Adrenal gland (tissue), 12 donors: ENCODE results near the gene USP2. TPM values are rescaled to one million over a fixed set of nuclear protein-coding genes. Genes with fewer than 3 reads are reported as not detected.

Source experiments
- DNase-seq, 7 donors: peaks; one replicate each; pipeline ENCODE4 v3.0.0-alpha.2; 2019 to 2020
- H3K27ac ChIP-seq, 5 donors: fragments of 200-600 bp; sonication (generic) in 4 of 5; 1 replicate in 3 of 5; 2 replicates in 2 of 5; pipeline versions ENCODE4 v1.5.1 to v1.8.0; 2016 to 2020; ENCODE audit warnings: mild to moderate bottlenecking in 1 of 5
- H3K27me3 ChIP-seq: fragments of 200-600 bp; 2 replicates; pipeline ENCODE4 v1.8.0; 2021
- H3K36me3 ChIP-seq, 2 donors: fragments of 200-600 bp; replicated peaks in 1 of 2; 1 replicate in 1 of 2; 2 replicates in 1 of 2; pipeline versions ENCODE4 v1.5.1 to v1.8.0; 2018 to 2022
- H3K4me1 ChIP-seq, 2 donors: fragments of 200-600 bp; replicated peaks in 1 of 2; 1 replicate in 1 of 2; 2 replicates in 1 of 2; pipeline versions ENCODE4 v1.5.1 to v1.8.0; 2018 to 2021
- H3K4me3 ChIP-seq, 4 donors: fragments of 200-600 bp; sonication (generic) in 3 of 4; one replicate each; pipeline ENCODE4 v1.5.1; 2016 to 2018
- H3K9me3 ChIP-seq, 3 donors: fragments of 200-600 bp; sonication (generic) in 1 of 3; replicated peaks in 1 of 3; 1 replicate in 2 of 3; 2 replicates in 1 of 3; pipeline versions ENCODE4 v1.5.1 to v1.8.0; 2016 to 2021
- CTCF ChIP-seq, 6 experiments: fragments of 450-650 bp in 4 of 6; fragments of 200-600 bp in 2 of 6; sonication (generic) in 1 of 6; IDR thresholded peaks; 1 replicate in 5 of 6; 2 replicates in 1 of 6; pipeline versions ENCODE4 v1.5.1 to v1.8.0; 2016 to 2021; ENCODE audit warnings: antibody characterized with exemption in 6 of 6, mild to moderate bottlenecking in 2 of 6, moderate library complexity in 1 of 6
- POLR2A ChIP-seq, 2 donors: fragments of 450-650 bp; IDR thresholded peaks; one replicate each; pipeline ENCODE4 v1.6.1; 2017; ENCODE audit warnings: antibody characterized with exemption in 2 of 2, mild to moderate bottlenecking in 2 of 2, moderate library complexity in 1 of 2
- WGBS, 4 donors: extraction: QIAGEN DNeasy Blood & Tissue Kit in 2 of 4; methylation state at CpG; one replicate each; pipeline versions ENCODE4 v1.1.5 to v1.1.7; 2013 to 2017; 5-methylcytosine and 5-hydroxymethylcytosine counted together
- intact Hi-C, 2 donors: fragments of 100-400 bp; cut with DNase I; formaldehyde crosslinking; loops; one replicate each; pipeline versions ENCODE4 v1.14.1 to v1.15.0; 2022 to 2023
- polyA plus RNA-seq, 3 donors: library from polyadenylated mRNA; stranded (reverse); fragments of 200-250 nt in 2 of 3; fragments of 350-450 nt in 1 of 3; fragmentation: Illumina TruSeq in 1 of 3; extraction: RNeasy Lipid Tissue Mini Kit (QIAGEN cat#74804) in 1 of 3; gene quantifications; one replicate each; pipeline ENCODE4 v1.2.3, GENCODE V29; 2013 to 2014
- total RNA-seq, 9 donors: library from RNA; depleted of rRNA in 4 of 9; stranded (reverse); fragments of >200 nt in 4 of 9; fragments of 120-200 nt in 1 of 9; fragmentation: NEBNext Ultra II Directional in 1 of 9; extraction: Animal tissue kit (Norgen Biotek cat#: 25700) in 1 of 9; gene quantifications; one replicate each; pipeline versions ENCODE4 v1.1.0 to v1.2.4, GENCODE V29; 2013 to 2023
- donor health status: healthy with polysubstance abuse.
- donor health status: Bipolar disorder and iron deficiency.
- donor health status: DM: yes; HTN: yes; CAD: no.
- donor health status: DM: no; HTN: no; CAD: no.
- donor health status: DM: no; HTN: no; CAD: no.
- donor health status: DM: yes; HTN: yes; CAD: no.

USP2 gene
- total and polyA plus RNA-seq, 12 donors = 1.8 to 28.7 (median 9.3) TPM

DNA sequence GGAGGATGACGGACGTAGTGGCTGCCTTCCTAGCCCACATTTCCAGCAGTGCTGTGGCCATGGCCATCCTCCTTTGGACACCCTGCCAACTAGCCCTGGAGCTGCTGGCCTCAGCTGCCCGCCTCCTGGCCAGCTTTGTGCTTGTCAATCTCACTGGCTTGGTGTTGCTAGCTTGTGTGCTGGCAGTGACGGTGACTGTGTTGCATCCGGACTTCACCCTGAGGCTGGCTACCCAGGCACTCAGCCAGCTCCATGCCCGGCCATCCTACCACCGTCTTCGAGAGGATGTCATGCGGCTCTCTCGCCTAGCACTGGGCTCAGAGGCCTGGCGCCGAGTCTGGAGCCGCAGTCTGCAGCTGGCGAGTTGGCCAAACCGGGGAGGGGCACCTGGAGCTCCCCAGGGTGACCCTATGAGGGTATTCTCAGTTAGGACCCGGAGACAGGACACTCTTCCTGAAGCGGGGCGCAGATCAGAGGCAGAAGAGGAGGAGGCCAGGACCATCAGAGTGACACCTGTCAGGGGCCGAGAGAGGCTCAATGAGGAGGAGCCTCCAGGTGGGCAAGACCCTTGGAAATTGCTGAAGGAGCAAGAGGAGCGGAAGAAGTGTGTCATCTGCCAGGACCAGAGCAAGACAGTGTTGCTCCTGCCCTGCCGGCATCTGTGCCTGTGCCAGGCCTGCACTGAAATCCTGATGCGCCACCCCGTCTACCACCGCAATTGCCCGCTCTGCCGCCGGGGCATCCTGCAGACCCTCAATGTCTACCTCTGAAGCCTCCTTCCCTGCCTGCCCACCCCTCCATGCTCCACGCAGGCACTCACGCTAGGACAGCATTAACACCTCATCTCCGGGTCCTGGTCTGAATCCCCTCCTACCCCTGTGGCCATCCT, 45.6 kb downstream of the USP2 start:
- H3K27me3 ChIP-seq = no peaks in the 10 kb centered on the region
- H3K4me3 ChIP-seq = no peak overlapping the region
- H3K27ac ChIP-seq = no peak overlapping the region
- peaks cover 23 to 41% of the 10 kb centered on the region in 2 donors for H3K4me1 ChIP-seq
- TF ChIP-seq CTCF (IDR thresholded peaks at IDR 0.05) (no peak), POLR2A (IDR thresholded peaks at IDR 0.05) (no peak)
- peak in 1 of 7 donors; percentile 38 for DNase-seq
- intact Hi-C loops = loop anchor here in 1 of 2 donors (10.0 kb wide), 2 partner anchors 61 to 131 kb away; partner anchors contain the start of gene CBL
- peaks cover 0 to 11% of the 10 kb centered on the region in 2 donors for H3K36me3 ChIP-seq
- no peaks in the 10 kb centered on the region for H3K9me3 ChIP-seq
- 86 to 96% (median 91%) methylated on average over 16 to 30 of the region's 30 CpGs for WGBS, 4 donors

- Histone ChIP-seq H3K9me3 (no peaks in the 10 kb centered on the region), H3K27ac (no peak overlapping the region), H3K4me1 (peaks cover 16 to 38% of the 10 kb centered on the region in 2 donors), H3K27me3 (no peaks in the 10 kb centered on the region), H3K36me3 (peaks cover 0 to 11% of the 10 kb centered on the region in 2 donors), H3K4me3 (peak overlapping the region in 2 of 4 donors; percentile 79 to 96)
- TF ChIP-seq POLR2A (IDR thresholded peaks at IDR 0.05) = no peak
- no peak for TF ChIP-seq CTCF (IDR thresholded peaks at IDR 0.05)
- DNase-seq = no peak
- 46 to 73% (median 55%) methylated on average over 6 to 15 of the region's 15 CpGs for WGBS, 4 donors
- intact Hi-C loops = loop anchor here in 1 of 2 donors (10.0 kb wide), 2 partner anchors 60 to 130 kb away; partner anchors contain the start of gene CBL
Observed at GRCh38 chr11:119335091-119335654, 46.3 kb downstream of the USP2 start.

DNA sequence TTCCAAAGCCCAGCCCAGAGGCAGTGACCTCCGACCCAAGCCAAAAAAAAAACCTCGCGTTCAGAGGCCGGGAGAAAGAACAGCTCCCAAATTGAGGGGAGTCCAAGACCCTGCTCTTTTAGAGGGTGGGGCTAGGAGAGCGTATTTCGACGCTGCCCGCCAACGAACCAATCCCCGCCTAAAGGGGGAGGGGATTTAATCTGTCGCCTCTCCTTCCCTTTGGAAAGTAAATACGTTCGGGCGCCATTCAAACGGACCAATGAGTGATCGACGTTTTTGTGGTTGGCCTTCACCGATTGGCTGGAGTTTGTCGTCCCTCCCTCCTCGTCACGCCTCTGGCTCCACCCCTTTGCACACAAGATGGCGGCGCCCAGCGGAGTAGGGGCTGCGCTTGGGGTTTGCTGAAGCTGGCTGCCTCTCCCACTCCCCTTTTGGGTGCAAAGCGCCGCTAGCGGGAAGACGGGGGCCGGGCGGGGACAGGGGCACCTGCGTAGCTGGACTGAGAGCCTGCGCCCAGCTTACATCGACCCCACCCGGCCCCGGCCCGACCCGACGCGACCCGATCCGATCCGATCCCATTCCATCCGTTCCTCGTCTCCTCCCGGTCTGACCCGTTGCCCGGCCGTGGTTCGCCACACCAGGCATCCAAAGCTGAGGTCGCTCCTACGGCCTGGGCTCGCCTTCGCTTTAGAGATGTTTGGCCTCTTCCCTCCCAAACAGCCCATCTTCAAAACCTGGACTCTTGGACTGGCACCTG, 47.1 kb downstream of the USP2 start, which contains the start of gene RNF26:
Gene RNF26 (plus strand): TSS at position 354 of the 757 bp plus-strand sequence. CDS start 596 bp downstream, outside the sequence.
- DNase-seq = peak; percentile 95 to 99 (median 97)
- 0 to 1% (median 0%) methylated on average over 26 to 54 of the region's 54 CpGs for WGBS, 4 donors
- H3K4me3 ChIP-seq = peak within 1 kb of the TSS; percentile 65 to 96 (median 84)
- H3K27me3 ChIP-seq = no peaks in the 10 kb centered on the region
- peaks cover 0 to 11% of the 10 kb centered on the region in 2 donors for H3K36me3 ChIP-seq
- no peaks in the 10 kb centered on the region for H3K9me3 ChIP-seq
- intact Hi-C loops = loop anchor here in 1 of 2 donors (10.0 kb wide), 2 partner anchors 60 to 130 kb away; partner anchors contain the start of gene CBL
- peaks cover 9 to 30% of the 10 kb centered on the region in 2 donors for H3K4me1 ChIP-seq
- TF ChIP-seq POLR2A (IDR thresholded peaks at IDR 0.05) = peak; percentile 30 to 70
- no peak for TF ChIP-seq CTCF (IDR thresholded peaks at IDR 0.05)
- peak within 1 kb of the TSS in 4 of 5 donors; percentile 77 to 88 (median 81) for H3K27ac ChIP-seq
